BLaER1 (cell line): ENCODE measurements around the gene KCNJ12.
"Not testable (repeated sequence)": the region's sequence is repeated elsewhere in the genome, so short reads cannot be mapped to it uniquely, and the experiment has no call there.

ENCODE experiments used
- H3K27ac ChIP-seq: shearing (Covaris generic); formaldehyde crosslinking; 2 replicates; pipeline ENCODE4 v1.8.1; 2022
- H3K27me3 ChIP-seq: shearing (Covaris generic); formaldehyde crosslinking; 2 replicates; pipeline ENCODE4 v1.8.1; 2022
- H3K36me3 ChIP-seq: shearing (Covaris generic); formaldehyde crosslinking; 2 replicates; pipeline ENCODE4 v1.8.1; 2022
- H3K4me1 ChIP-seq: shearing (Covaris generic); formaldehyde crosslinking; 2 replicates; pipeline ENCODE4 v1.8.1; 2022
- H3K4me2 ChIP-seq: shearing (Covaris generic); formaldehyde crosslinking; 2 replicates; pipeline ENCODE4 v1.8.1; 2022
- H3K4me3 ChIP-seq: shearing (Covaris generic); formaldehyde crosslinking; 2 replicates; pipeline ENCODE4 v1.8.1; 2022
- H3K9ac ChIP-seq: shearing (Covaris generic); formaldehyde crosslinking; 2 replicates; pipeline ENCODE4 v1.8.1; 2022
- H3K9me3 ChIP-seq: shearing (Covaris generic); formaldehyde crosslinking; 2 replicates; pipeline ENCODE4 v1.8.1; 2022
- H4K20me1 ChIP-seq: shearing (Covaris generic); formaldehyde crosslinking; 2 replicates; pipeline ENCODE4 v1.8.1; 2022
- Cebpa-rat ChIP-seq: shearing (Covaris generic); IDR thresholded peaks from 2 replicates; pipeline ENCODE4 v1.8.1; 2022

Gene KCNJ12

DNA sequence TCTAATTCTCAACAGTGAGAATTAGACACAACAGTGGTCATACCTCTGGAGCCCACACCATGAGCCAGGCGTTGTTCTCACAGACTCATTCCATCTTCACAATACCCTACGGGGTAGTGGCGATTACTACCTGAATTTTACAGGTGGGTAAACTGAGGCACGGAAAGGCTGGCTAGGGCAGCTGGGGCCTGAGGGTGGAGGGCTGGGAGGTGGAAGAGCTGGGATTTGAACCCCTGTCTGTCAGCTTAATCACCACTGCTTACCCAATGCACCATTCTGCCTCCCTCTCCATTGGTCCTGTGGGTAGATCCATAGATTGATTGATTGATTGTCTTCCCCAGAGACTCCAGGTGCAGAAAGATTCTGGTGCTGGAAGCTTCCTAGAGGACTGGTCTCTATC, 31.4 kb upstream of the KCNJ12 start:
- not testable (repeated sequence) for H3K9me3 ChIP-seq, H4K20me1 ChIP-seq, H3K27me3 ChIP-seq, H3K36me3 ChIP-seq
- Histone ChIP-seq H3K4me3 (peak overlapping the region; percentile 39; the same call in 1 of the 2 replicates), H3K4me2 (peak overlapping the region; percentile 81), H3K27ac (peak overlapping the region; percentile 79), H3K9ac (peak overlapping the region; percentile 67), H3K4me1 (peaks cover 71% of the 10 kb centered on the region)

DNA sequence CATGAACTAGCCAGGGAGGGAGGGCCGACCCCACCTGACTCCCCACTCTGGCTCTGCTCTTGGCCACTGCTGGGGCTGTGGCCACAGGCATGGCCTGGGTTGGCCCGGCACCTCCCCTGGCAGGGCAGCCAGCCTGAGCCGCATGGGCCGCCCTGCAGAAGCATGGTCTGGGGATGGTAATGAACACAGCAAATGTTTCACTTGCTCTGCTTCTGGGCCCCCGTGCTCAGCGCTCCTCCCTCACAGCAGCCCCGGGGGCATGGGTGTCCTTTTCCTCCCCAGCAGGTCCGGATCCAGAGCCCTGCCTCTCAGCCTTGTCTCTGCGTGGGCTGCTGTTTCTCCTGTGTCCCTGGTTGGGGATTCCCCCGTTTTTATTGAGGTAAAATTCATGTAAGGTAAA, 30.9 kb upstream of the KCNJ12 start:
- no peaks in the 10 kb centered on the region for H3K27me3 ChIP-seq
- TF ChIP-seq Cebpa-rat = no peak
- H3K9ac ChIP-seq = peak overlapping the region; percentile 67
- H3K36me3 ChIP-seq = no peaks in the 10 kb centered on the region
- peak overlapping the region; percentile 81 for H3K4me2 ChIP-seq
- no peaks in the 10 kb centered on the region for H4K20me1 ChIP-seq
- H3K27ac ChIP-seq = peak overlapping the region; percentile 79
- peak overlapping the region; percentile 39; the same call in 1 of the 2 replicates for H3K4me3 ChIP-seq
- H3K9me3 ChIP-seq = no peaks in the 10 kb centered on the region
- peaks cover 70% of the 10 kb centered on the region for H3K4me1 ChIP-seq

DNA sequence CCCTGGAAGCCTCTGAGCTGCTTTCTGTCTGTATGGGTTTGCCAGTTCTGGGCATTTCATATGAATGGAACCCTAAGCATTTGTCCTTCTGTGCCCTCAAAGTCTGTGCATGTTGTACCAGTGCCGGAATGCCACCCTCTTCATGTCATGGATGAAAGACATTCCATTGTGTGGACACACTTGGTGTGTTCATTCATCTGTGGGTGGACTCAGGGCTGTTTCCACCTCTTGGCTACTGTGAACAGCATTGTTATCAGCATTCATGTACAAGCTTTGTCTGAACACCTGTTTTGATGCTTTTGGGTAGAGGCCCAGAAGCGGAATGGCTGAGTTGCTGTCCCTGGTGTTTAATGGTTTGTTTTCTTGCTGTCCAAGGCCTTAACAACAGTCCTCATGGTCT, 30.1 kb upstream of the KCNJ12 start:
- not testable (repeated sequence) for H3K4me2 ChIP-seq, H3K27ac ChIP-seq, H3K36me3 ChIP-seq, H3K9me3 ChIP-seq, H4K20me1 ChIP-seq, H3K27me3 ChIP-seq, H3K9ac ChIP-seq, H3K4me3 ChIP-seq
- H3K4me1 ChIP-seq = peaks cover 73% of the 10 kb centered on the region

DNA sequence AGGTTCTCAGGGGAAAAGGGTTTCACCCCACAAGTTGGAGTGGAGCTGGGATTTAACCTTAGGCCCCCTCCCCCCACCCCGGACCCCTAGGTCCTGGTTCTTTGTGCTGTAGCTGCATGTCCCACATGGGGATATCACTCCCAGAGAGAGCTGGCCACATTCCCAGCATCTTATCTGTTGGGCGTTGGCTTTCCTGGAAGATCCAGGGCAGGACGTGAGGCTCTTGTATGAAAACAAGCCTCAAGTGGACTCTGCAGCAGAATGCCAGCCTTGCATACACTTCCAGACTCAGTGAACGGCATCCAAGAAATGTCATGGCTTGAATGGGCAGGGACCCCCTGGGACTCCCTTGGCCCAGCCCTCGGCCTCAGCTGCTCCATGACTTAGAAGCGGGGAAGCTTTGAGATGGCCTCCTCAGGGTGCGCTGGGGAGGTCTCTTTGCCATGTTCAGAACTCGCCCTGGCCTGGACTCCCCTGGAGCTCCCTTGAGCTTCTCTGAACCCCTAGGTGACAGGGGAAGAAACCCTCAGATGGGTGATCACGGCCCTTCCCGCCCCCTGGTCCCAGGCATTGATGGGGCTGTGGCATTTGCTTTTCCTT, 29.4 kb upstream of the KCNJ12 start:
- Histone ChIP-seq H3K4me2 (peak overlapping the region; percentile 63), H3K27ac (peak overlapping the region; percentile 65), H3K4me1 (peaks cover 73% of the 10 kb centered on the region)
- H3K9me3 ChIP-seq, H3K36me3 ChIP-seq, H3K9ac ChIP-seq, H3K4me3 ChIP-seq, H4K20me1 ChIP-seq, H3K27me3 ChIP-seq: not testable (repeated sequence)

DNA sequence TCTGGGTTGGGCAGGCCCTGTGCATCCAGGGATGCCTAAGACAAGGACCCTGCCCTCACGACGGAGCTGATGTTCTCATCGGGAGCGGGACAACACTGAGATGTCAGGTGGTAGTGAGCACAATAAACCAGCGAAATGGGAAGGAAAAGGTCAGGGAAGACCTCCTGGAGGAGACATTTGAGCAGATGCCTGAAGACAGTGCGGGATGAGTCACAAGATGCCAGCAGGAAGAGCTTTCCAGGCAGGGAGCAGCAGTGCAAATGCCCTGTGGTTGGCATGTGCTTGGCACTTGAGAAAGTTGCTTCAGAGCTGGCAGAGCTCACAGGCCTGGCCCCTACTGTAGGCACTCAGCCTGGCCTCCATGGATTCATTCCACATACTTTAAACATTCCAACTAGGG, 28.5 kb upstream of the KCNJ12 start:
- H3K4me1 ChIP-seq = peaks cover 76% of the 10 kb centered on the region
- H3K4me3 ChIP-seq = not testable (repeated sequence)

DNA sequence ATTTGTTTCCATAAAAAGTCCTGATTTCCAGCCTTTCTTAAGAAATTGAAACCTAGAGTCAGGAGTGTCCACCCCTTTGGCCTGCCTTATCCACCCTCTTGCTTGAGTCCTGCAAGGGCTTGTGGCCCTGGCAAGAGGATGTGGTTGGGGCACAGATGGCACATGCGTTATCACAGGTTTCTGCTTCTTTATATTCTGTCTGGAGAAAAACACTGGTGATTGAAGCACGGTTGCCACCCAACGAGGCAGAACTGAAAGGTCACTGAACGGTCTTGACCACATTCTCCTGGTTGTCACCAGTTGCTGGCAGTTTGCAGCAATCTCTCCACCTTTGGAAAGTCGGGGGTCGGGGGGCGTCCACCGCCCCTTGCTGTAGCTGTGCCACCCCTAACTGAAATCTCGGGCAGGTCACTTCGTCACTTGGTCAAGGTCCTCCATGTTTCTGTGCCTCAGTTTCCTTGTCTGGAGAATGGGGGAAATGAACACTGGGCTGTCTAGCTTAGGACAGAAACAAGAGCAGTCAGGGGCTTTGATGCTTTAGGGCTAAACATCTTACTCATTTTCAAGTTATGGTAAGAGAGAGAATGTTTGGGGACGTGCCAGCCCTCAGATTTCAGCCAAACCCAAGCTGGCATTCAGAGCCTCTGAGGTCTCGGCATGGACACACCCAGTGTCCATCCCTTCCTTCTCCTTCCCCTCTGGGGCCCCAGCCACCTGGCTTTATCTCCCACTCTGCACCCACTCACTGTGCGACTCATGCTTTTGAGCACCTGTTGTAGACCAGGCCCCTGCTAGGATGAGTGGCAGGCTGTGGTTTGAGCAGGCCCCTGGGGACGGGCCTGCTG, 27.9 kb upstream of the KCNJ12 start:
- H3K9me3 ChIP-seq, H3K4me3 ChIP-seq, H3K9ac ChIP-seq, H4K20me1 ChIP-seq, H3K27me3 ChIP-seq, H3K36me3 ChIP-seq: not testable (repeated sequence)
- H3K4me1 ChIP-seq = peaks cover 80% of the 10 kb centered on the region
- H3K27ac ChIP-seq = peak overlapping the region; percentile 65; the same call in 1 of the 2 replicates
- H3K4me2 ChIP-seq = peak overlapping the region; percentile 50

More for the DNA sequence above, 28.5 kb upstream of the KCNJ12 start:
- not testable (repeated sequence) for H3K4me2 ChIP-seq, H3K27me3 ChIP-seq, H3K9me3 ChIP-seq, H3K9ac ChIP-seq, H4K20me1 ChIP-seq, H3K36me3 ChIP-seq, H3K27ac ChIP-seq

DNA sequence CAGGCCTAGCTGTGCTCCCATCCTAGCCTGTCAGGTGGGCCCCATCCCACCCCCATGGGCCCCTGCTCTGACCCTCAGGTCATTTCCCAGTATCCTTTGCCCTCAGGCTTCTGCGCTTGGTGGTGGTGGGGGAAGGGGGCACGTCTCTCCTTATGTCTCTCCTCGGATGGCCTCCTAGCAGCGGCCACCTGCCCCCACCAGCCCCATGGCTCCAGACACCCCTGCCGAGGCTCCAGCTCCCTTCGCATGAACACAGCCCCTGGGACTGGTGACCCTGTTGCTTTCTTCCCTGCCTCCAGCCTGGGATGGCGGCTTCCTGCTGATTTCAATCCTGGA, 27.3 kb upstream of the KCNJ12 start:
- not testable (repeated sequence) for H3K4me3 ChIP-seq, H3K9me3 ChIP-seq, H3K9ac ChIP-seq, H4K20me1 ChIP-seq, H3K27me3 ChIP-seq, H3K36me3 ChIP-seq
- H3K27ac ChIP-seq = 0 out of 2 replicates have a peak overlapping the region, but pooled peaks have one; percentile 65
- peaks cover 79% of the 10 kb centered on the region for H3K4me1 ChIP-seq
- H3K4me2 ChIP-seq = peak overlapping the region; percentile 50

DNA sequence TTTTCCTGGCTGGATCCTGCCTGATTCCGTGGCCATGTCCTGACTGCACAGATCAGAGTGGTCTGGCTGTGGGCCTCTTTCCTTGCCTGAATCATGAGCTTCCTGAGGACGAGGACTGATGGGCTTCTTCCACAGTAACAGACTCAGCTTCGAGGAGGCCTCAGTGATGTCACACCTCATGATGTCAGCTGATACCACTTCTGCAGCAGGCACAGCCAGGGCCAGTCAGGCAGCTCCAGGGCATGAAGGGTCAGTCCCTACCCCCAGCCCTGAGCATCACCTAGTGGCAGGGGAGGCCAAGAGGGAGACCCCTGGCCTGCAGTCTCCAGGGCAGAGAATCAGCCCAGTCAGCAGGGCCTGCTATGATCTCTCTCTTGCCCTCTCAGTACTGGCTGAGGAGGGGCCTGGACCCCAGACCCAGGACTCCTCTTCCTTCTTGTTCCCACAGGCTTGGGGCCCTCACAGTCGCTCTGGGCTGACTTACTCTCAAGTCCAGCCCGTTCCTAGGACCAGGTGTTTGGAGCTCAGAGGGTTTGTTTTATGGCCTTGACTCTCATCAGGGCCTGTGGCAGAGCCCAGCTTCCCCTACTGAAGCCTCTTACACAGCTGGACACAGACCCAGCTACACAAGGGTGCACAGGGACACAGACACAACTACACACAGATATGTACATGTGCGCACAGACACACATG, 26.7 kb upstream of the KCNJ12 start:
- Histone ChIP-seq H3K4me1 (peaks cover 74% of the 10 kb centered on the region), H3K27ac (peak overlapping the region; percentile 91), H3K9ac (peak overlapping the region; percentile 69), H3K4me2 (peak overlapping the region; percentile 81)
- H4K20me1 ChIP-seq, H3K36me3 ChIP-seq, H3K4me3 ChIP-seq, H3K9me3 ChIP-seq, H3K27me3 ChIP-seq: not testable (repeated sequence)

DNA sequence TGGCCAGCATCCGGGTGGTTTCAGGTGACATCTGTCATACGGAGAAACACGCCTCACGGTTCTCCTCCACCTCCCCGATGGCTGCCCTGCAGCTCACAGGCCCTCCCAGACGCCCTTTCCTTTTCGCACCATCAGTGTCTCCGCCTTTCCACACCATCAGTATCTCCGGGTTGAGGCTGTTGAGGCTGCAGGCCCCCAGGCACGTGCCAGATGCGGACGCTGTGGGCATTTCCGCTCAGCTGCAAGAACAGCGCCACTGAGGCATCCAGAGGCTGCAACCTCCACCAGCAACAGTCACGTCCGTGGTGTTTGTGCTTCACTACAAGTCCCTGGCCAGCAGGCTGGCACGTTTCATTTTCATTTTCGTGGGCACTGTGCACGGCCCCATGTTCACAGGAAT, 25.7 kb upstream of the KCNJ12 start:
- not testable (repeated sequence) for H3K36me3 ChIP-seq, H3K9me3 ChIP-seq, H4K20me1 ChIP-seq, H3K27me3 ChIP-seq, H3K4me3 ChIP-seq
- Histone ChIP-seq H3K4me2 (peak overlapping the region; percentile 70), H3K4me1 (peaks cover 65% of the 10 kb centered on the region), H3K9ac (0 out of 2 replicates have a peak overlapping the region, but pooled peaks have one; percentile 29), H3K27ac (peak overlapping the region; percentile 66)

DNA sequence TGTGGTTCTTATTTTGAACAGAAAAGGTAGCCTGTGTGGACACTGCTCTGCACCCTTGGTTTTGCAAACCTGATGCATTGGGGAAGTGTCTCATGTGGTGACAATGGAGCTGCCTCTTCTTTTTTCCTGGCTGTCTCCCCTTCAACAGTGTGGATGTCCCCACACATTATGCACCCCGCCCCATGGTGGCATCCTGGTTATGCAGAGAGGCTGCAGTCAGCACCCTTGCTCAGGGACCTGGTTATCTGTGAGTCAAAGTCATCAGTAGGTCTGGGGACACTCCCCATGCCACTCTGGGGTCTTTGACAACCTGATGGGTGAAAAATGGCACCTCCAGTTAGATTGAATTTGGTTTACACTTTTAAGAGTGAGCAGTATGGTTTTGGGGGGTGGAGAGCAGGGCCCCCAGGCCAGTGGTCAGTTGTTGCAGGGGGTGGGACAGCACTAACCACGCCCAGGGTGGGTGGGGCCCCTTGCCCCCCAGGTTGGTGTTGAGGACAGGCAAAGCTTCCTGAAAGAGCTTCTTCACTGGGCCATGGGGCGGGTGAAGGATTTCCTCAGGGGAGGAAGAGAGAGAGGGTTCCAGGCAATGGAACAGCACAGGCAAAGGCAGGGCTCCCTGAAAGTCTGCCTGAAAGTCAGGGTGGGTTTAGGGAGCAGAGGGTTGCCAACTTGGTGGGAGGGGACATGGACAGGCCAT, 24.6 kb upstream of the KCNJ12 start:
- Histone ChIP-seq H4K20me1 (no peaks in the 10 kb centered on the region), H3K9me3 (no peaks in the 10 kb centered on the region), H3K27ac (peak overlapping the region; percentile 66), H3K27me3 (no peaks in the 10 kb centered on the region), H3K4me2 (peak overlapping the region; percentile 70), H3K4me1 (peaks cover 63% of the 10 kb centered on the region), H3K4me3 (no peak overlapping the region), H3K9ac (no peak overlapping the region), H3K36me3 (no peaks in the 10 kb centered on the region)
- TF ChIP-seq Cebpa-rat = no peak
